Amniotic epithelial cell (primary cell): ENCODE results near the gene NUAK1.

Experiments used
- DNase-seq: peaks from one replicate; pipeline ENCODE4 v3.0.0-alpha.2; 2010; ENCODE audit warnings: low read depth

Gene NUAK1

DNA sequence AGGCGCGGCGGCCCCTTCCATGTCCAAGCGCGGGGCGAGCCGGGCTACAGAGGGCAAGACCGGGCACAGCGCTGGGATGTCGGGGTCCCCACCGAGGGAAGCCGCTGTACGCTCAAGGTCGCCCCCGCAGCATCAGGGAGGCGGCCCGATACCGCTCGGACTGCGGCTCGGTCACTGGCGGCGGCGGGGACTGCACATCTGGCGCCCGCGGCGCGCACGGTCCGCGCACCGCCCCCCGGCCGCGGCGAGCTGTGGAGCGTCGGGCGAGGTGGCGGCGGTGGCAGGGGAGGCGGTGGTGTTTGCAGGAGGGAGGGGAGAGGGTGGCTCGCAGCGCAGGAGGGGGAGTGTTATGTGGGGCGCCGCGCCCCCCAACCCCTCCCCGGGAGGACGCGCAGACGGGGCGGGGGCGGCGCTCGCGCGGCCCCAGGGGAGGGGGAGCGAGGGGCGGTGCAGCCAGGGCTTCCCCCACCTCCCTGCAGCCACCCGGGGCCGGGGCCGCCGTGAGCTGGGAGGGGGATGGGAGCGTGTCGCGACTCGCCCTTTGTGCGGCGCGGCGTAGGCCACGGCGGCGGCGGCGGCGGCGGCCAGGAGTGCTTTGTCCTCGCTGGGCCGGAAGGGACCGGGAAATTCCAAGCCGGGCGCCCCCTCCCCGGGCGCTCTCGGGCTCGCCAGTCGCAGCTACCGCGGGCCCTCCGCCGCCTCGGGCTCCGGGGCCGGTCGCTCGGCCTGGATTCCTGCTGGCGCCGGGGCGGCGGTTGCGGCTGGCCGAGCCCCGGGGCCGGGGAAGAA is at the start of gene NUAK1:
NUAK1 (minus strand) TSS at position 322 of the 789 bp plus-strand sequence; CDS start at position 21, 301 bp downstream.
- peak; percentile 24 for DNase-seq

DNA sequence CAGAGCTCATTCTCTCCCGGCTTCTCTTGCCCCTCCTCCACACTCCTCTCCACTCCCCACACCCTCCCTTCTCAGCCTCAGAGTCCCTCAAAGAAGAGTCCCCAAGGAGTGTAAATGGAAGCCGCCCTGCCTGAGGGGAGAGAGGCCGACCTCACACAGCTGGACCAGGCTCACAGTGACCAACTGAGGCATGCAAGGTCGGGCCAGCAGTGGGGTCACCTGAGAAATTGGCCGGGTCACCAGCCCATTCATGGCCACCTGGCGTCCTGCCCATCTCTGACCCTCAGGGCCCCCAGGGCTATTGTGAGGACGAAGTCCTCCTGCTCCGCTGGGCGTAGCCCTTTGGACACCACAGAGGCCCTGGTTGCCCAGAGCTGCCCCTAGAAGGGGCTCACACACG is 49.5 kb upstream of the NUAK1 start:
- no peak for DNase-seq

GRCh38 chr12:106187842-106188241 is 49.1 kb upstream of the NUAK1 start:
- no peak for DNase-seq

DNA sequence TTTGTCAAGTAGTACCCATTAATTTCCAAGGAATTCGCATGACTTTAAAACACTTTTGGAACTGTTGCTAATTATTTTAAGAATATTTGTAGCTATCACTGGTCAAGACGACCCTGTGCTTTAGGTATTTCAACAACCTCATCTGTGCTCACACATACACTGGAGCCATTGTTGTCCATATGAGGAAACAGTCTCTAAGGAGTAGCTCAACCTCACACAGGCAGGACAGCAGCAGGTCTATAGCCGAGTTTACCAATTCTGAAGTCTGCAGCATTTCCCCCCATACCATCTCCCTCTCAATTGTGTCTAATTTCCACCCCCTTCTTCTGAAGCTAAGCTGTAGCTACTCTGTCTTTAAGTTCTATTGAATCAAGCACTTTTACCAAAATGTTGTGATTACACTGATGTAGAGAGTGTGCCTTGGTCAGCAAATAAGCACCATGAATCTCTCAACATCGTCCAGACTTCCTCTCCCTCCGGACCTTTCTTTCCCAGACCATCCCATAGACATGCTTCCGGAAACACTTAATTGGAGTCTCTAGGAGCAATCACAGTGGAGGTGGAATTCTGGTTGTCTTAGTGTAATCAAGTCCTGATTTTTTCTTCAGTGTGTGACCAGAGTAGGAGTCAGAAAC is 48.5 kb upstream of the NUAK1 start:
- DNase-seq, result no peak

DNA sequence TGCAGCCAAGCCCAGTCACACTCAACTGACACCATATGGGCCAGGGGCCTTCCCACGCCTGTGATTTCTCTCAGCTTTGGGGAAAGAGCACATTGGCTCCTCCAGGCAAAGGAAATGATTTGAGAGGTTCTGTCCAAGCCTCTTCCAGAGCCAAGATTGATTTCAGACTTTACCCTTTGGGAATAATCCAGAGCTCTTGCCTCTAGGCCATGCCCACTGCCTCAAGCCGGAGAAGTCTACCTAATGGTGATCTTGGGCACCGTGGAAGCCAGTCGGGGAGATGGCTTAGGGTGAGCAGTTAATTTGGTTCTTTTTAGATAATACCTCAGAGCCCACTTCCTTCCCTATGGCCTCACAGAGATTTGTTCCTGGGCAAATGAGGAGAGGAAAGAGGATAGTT is 45.0 kb upstream of the NUAK1 start:
- no peak for DNase-seq

DNA sequence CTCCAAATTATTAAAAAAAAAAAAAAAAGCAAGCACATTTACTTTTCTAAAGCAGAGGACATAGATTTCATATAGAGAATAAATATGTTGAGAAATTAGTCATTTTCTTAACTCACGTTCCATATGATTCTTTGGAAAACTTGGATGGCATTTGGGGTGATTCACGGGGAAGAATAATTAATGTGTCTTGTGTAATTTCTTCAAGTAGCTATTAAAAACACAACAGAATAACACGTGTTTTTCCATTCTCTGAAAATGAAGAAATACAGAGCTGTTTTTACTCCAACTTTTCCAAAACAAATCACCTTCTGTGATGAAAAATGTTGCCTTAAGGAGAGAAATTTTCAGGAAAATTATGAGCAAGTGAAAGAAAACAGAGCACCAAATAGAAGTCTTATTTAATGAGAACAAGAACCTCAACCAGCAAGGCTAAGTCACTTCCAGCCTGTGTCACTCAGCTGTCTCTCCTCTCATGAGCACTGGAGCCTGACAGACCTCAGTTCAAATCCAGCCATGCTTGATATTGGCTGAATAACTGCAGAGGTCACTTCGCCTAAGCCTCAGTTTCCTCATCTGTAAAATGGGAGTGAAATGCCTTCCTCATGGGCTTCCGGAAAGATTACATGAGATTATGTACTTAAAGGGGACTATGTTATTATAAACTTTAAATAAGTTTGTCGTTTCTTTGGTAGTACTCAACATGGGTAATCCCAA is 42.8 kb upstream of the NUAK1 start:
- DNase-seq, result peak; percentile 80

GRCh38 chr12:106179086-106179485 is 40.3 kb upstream of the NUAK1 start:
- peak; percentile 42 for DNase-seq

- peak; percentile 62 for DNase-seq
Measured at GRCh38 chr12:106178562-106178961, 39.8 kb upstream of the NUAK1 start.

GRCh38 chr12:106176560-106176959 is 37.8 kb upstream of the NUAK1 start:
- no peak for DNase-seq

- no peak for DNase-seq
Measured at GRCh38 chr12:106174876-106175275, 36.1 kb upstream of the NUAK1 start.

DNA sequence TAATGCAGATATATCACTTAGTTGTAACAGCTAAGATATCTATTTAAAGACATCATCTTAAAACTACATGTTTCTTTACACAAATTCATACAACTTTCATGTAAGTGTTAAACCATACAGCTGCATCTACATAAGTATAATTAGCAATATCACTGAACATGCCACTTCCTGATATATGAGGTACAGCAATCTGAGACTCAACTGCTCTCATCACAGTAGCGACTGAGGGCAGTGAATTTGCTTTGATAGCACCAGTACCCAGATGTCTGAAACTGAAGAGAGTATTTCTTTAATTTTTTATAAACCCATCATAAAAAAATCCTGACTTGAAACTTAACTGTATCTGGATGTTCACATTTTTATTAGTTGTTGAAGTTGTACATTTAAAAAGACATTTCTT is 34.7 kb upstream of the NUAK1 start:
- no peak for DNase-seq

- peak; percentile 27 for DNase-seq
Measured at GRCh38 chr12:106171117-106171750, 32.5 kb upstream of the NUAK1 start.

GRCh38 chr12:106170285-106170684 is 31.5 kb upstream of the NUAK1 start:
- peak; percentile 91 for DNase-seq

GRCh38 chr12:106163712-106164111 is 25.0 kb upstream of the NUAK1 start:
- DNase-seq, result no peak

DNA sequence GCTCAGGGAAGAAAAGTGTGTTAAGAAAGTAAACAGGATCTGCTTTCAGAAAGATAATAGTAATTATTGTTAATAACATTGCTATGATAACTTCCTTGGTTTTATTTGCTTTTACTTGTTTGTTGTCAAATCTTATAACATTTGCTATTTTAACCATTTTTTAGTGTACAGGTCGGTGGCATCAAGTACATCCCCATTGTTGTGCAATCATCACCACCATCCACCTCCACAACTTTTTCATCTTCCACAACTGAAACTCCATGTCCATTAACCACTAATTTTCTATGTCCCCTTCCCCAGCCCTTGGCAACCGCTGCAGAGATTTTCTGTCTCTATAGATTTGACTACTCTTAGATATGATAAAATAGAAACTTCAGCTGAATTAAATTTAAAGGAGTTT is 22.7 kb upstream of the NUAK1 start:
- DNase-seq, result no peak

- DNase-seq, result no peak
Measured at GRCh38 chr12:106160915-106161314, 22.2 kb upstream of the NUAK1 start.

- no peak for DNase-seq
Measured at GRCh38 chr12:106157802-106158201, 19.0 kb upstream of the NUAK1 start.

DNA sequence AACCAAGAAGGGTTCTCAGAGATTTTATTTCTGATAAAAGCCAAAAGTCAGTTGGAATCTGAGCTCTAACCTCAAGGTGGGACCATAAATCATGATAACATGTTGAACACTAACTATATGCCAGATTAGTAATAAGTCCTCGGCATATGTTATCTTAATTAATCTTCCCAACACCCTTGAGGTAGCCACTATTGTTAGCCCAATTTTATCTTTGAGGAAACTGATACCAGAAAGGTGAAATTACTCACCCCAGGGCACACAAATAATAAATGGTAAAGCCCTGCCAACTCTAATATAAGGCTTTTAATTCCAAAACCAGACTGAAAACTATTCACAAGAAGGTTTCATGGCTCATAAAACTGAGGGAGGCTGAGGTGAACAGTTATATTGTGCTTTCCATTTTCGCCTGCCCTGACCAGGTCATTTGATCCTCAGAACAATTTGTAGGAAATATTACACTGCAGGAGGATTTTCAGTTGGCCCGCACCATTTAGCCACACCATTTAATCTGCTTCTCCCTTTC is 16.1 kb upstream of the NUAK1 start:
- DNase-seq, result no peak

GRCh38 chr12:106152334-106152733 is 13.6 kb upstream of the NUAK1 start:
- DNase-seq, result no peak

DNA sequence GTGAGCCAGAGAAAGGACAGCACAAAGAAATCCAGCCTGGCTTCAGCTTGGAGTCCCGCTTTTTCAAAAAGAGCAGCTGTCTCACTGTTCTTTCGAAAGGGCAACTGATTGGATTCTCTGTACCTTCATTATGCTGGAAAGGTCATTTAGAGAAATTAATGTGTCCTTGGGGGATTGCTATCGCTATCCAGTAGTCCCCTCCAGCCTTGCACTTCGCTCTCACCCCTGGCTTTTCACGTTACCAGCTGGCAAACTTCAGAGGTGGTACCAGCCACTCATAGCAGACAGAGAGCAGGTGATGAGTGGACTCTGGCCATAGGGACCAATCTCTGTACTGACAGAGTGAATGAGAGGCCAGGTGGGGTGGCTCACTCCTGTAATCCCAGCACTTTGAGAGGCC is 11.8 kb upstream of the NUAK1 start:
- no peak for DNase-seq

DNA sequence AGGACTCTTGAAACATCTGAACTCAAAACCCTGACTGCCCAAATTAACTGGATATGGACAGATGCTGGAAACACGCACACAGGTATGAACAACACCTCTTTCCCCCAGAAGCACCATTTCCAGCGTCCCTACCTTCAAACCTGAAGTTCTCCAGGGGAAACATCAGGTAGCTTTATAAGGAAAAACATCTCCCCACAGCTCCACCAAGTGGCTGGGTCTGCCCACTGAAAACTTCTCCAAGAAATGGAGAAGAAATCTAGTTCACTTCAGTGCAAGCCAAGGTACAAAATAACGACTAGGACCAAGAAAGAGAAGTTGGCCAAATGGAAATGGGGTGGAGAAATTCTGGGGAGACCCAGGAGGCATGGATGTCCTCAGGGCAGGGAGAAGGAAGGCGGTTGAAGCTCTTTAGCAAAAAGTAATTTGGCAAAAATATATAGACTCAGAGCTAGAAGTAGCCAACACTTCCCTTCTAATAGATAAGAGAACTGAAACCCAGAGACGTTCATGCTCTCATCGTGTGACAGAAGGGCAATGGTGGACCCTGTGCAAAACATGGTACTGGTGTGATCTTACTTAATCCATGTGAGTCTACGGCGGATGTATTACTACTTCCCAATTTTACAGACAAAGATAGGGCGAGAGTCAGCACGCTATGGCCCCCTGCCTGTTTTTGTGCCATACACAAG is 10.5 kb upstream of the NUAK1 start:
- peak; percentile 32 for DNase-seq

- DNase-seq, result no peak
Measured at GRCh38 chr12:106147956-106148355, 9.2 kb upstream of the NUAK1 start.
